GM04504 (cell line): ENCODE data around the gene NOL6.
"Not testable (repeated sequence)": the region's sequence is repeated elsewhere in the genome, so short reads cannot be mapped to it uniquely, and the experiment has no call there.

Experiments used
- DNase-seq: peaks from one replicate; pipeline ENCODE4 v3.0.0-alpha.2; 2012; ENCODE audit warnings: low read depth

The NOL6 gene, protein sequence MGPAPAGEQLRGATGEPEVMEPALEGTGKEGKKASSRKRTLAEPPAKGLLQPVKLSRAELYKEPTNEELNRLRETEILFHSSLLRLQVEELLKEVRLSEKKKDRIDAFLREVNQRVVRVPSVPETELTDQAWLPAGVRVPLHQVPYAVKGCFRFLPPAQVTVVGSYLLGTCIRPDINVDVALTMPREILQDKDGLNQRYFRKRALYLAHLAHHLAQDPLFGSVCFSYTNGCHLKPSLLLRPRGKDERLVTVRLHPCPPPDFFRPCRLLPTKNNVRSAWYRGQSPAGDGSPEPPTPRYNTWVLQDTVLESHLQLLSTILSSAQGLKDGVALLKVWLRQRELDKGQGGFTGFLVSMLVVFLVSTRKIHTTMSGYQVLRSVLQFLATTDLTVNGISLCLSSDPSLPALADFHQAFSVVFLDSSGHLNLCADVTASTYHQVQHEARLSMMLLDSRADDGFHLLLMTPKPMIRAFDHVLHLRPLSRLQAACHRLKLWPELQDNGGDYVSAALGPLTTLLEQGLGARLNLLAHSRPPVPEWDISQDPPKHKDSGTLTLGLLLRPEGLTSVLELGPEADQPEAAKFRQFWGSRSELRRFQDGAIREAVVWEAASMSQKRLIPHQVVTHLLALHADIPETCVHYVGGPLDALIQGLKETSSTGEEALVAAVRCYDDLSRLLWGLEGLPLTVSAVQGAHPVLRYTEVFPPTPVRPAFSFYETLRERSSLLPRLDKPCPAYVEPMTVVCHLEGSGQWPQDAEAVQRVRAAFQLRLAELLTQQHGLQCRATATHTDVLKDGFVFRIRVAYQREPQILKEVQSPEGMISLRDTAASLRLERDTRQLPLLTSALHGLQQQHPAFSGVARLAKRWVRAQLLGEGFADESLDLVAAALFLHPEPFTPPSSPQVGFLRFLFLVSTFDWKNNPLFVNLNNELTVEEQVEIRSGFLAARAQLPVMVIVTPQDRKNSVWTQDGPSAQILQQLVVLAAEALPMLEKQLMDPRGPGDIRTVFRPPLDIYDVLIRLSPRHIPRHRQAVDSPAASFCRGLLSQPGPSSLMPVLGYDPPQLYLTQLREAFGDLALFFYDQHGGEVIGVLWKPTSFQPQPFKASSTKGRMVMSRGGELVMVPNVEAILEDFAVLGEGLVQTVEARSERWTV

GRCh38 chr9:33473643-33474352 lies at the start of gene NOL6:
Gene NOL6 (minus strand): TSS chr9:33473924. CDS start chr9:33473842, 82 bp downstream.
- DNase-seq, result peak; percentile 99

- DNase-seq, result not testable (repeated sequence)
These were observed 48.1 kb upstream of the NOL6 start for GRCh38 chr9:33521861-33522260.

DNA sequence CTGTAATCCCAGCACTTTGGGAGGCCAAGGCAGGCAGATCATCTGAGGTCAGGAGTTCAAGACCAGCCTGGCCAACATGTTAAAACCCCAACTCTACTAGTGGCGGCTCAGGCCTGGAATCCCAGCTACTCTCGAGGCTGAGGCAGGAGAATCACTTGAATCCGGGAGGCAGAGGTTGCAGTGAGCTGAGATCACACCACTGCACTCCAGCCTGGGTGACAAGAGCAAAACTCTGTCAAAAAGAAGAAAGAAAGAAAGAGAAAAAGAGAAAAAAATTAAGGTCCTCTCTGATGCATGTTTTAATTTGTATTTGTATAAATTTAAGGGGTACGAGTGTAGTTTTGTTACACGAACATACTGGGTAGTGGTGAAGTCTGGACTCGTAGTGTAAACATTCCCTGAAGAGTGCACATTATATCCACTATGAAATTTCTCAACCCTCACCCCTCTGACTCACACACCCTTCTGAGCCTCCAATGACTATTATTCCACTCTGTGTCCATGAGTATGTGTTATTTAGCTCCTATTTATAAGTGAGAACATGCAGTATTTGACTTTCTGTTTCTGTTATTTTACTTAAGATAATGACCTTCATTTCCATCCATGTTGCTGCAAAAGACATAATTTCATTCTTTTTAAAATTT lies 44.3 kb upstream of the NOL6 start:
- not testable (repeated sequence) for DNase-seq

DNA sequence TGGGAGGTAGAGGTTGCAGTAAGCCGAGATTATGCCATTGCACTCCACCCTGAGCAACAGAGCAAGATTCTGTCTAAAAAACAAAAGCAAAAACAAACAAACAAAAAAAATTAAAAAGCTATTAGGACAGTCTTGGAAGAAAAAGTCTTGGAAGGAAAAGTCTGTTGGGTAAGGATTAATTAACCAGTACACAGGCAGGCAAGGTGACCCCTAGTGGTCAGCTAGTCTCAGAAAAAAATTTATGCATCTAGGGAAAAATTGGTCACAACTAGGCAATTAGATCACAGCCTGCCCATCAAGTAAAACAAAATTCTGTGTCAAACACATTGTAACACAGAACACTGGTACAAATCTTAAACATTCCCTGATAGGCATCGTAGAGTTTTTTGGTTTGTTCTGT lies 43.6 kb upstream of the NOL6 start:
- no peak for DNase-seq

DNA sequence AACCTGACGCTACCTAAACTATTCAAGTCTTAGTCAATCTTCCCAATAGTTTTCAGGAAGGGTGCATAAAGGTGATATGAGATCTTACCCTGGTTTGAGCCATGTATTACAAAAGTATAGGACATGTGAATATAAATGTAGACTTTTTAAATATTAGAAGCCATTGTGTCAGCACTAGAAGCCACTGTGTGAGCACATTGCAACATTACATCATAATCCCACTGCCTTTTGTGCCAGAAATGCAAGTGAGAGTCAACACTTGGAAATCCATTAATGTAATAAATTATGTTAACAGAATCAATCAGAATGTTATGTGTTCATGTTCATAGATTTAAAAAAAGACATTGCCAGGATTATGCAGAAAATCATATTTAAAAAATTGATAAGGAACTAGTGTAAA lies 42.7 kb upstream of the NOL6 start:
- not testable (repeated sequence) for DNase-seq

- not testable (repeated sequence) for DNase-seq
These were observed 41.7 kb upstream of the NOL6 start for GRCh38 chr9:33515342-33515995.

GRCh38 chr9:33512535-33512934 lies 38.8 kb upstream of the NOL6 start:
- not testable (repeated sequence) for DNase-seq

DNA sequence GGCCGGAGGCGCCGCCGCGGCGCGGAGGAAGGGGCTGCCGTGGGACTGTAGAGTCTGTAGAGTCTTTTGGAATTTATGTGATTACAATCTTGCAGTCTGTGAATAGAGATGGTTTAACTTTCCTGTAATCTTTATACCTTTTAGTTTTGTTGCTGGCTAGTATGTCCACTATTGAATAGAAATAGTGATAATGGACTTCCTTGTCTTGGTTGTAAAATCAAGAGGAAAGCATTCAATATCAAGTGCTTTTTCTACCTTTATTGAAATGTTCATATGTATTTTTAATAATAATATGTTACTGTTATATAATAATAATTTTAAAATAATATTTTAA lies 37.4 kb upstream of the NOL6 start:
- DNase-seq, result not testable (repeated sequence)

DNA sequence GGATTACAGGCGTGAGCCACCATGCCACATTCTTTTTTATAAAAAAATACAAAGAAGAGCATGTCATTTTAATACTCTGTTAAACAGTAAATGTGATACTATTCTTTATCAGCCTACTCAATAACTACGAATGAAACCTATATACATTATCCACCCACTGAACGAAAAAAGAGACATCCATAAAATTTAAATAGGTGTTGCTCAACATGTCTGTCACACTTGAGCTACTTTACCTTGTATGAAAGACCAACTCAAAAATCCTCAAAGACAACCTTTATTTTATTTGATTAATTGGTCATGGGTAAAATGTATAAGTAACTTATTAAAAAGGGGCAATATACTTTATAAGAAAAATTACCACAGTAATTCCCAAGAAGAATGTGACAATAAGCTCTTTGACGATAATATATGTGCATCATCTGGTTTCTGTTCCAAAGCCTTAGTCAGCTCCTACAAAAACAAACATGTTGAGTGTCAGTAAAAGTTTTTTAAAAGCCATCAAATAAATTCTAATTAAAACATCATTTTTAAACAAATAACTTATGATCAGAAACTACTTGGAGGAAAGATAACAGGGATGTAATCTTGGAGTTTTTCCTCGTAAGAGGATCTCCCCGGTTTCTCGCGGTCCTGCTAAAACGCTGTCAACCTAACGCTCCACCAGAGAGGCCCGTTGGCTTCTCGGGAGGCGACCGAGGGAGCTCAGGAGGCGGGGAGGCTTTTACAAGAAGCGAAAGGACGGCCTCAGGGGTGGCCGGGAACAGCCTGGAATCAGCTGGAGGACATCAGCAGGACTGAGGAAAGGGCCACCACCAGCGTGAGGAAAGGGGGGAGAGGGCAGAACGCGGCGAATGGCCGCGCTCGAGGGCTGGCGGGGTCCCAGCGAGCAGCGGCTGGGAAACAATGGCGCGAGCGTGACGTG lies 36.8 kb upstream of the NOL6 start:
- DNase-seq, result peak; percentile 47

DNA sequence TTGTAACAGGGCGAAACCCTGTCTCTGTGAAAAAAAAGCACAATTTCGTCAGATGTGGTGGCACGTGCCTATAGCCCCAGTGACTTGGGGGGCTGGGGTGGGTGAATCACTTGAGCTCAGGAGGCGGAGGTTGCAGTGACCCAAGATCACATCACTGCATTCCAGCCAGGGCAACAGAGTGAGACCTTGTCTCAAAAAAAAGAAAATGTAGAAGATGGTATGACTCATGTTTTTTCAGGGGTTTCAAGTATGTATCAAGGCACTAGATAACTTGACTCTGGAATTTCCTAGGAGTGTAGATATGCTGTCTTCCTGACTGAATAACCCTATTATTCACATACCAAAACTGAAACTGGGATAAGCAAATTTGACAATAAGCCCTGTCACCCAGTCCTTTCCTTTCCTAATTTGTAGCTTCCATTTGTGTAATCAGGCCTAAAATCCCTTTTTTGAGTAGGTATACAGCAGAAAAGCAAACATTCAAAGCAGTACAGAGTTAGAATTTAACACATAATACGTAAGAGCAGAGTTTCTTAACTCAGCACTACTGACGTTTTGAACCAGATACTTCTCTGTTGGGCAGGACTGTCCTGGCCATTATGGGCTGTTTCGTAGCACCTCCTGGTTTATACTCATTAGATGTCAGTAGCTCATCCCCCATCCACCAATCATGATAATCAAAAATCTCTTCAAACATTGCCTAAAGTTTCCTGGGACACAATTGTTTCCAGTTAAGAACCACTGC lies 33.1 kb upstream of the NOL6 start:
- DNase-seq, result peak; percentile 79

GRCh38 chr9:33498387-33498786 lies 24.7 kb upstream of the NOL6 start:
- DNase-seq, result no peak

DNA sequence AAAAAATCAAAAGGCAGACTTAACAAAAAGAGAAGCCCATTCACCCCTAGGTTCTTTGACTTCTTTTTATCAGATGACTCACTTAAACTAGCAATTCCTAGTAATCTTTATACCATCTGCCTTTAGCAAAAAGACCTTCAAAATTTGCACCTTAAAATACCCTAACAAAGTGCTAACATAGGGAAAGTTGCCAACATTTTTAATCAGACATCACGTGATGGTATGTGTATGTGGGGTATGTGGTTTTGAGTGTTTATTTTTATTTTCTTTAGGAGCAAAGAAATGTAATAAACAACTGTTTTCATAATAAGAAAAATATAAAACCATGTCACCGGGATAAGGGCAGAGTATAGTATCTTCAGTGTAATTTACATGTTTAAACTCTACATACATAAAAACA lies 20.1 kb upstream of the NOL6 start:
- not testable (repeated sequence) for DNase-seq

- DNase-seq, result peak; percentile 41
These were observed 15.3 kb upstream of the NOL6 start for GRCh38 chr9:33489066-33489465.

GRCh38 chr9:33485312-33485711 lies 11.6 kb upstream of the NOL6 start:
- DNase-seq, result not testable (repeated sequence)

GRCh38 chr9:33480976-33481375 lies 7.3 kb upstream of the NOL6 start:
- no peak for DNase-seq

GRCh38 chr9:33480106-33480505 lies 6.4 kb upstream of the NOL6 start:
- no peak for DNase-seq

DNA sequence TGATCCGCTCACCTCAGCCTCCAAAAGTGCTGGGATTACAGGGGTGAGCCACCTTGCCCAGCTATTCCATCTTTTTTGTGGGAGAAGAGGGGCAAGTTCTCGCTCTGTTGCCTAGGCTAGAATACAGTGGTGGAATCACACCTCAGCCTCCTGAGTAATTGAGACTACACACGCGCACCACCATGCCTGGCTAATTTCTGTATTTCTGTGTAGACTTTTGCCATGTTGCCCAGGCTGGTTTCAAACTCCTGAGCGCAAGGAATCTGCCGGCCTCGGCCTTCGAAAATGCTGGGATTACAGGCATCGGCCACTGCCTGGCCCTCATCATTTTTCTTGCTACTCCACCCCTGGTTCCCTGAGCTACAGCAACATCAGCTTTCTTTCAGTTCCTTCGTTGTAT lies 2.8 kb upstream of the NOL6 start:
- no peak for DNase-seq

GRCh38 chr9:33475357-33475756 lies 1.6 kb upstream of the NOL6 start:
- DNase-seq, result no peak
